Muscle of leg (tissue), 11 donors: ENCODE measurements around the gene KIAA1671. TPM values are rescaled to one million over a fixed set of nuclear protein-coding genes. Genes with fewer than 3 reads are reported as not detected.
"Not testable (repeated sequence)": the region's sequence is repeated elsewhere in the genome, so short reads cannot be mapped to it uniquely, and the experiment has no call there.

Source experiments
- DNase-seq: peaks from one replicate; pipeline ENCODE4 v3.0.0; 2013
- H3K27ac ChIP-seq: one replicate; pipeline ENCODE4 v1.5.1; 2013; ENCODE audit warnings: mild to moderate bottlenecking, low read length, control low read depth
- H3K27me3 ChIP-seq: one replicate; pipeline ENCODE4 v1.6.1; 2013; ENCODE audit warnings: low read length; ENCODE audit not compliant: control insufficient read depth, insufficient read depth
- H3K36me3 ChIP-seq: one replicate; pipeline ENCODE4 v1.6.1; 2013; ENCODE audit warnings: low read length; ENCODE audit not compliant: control insufficient read depth, insufficient read depth
- H3K4me1 ChIP-seq: one replicate; pipeline ENCODE4 v1.6.1; 2013; ENCODE audit warnings: low read length; ENCODE audit not compliant: control insufficient read depth, insufficient read depth
- H3K4me3 ChIP-seq: one replicate; pipeline ENCODE4 v1.5.1; 2013; ENCODE audit warnings: low read length, control low read depth
- H3K9me3 ChIP-seq: replicated peaks from 2 replicates; pipeline ENCODE4 v1.6.1; 2013; ENCODE audit warnings: low read depth, low read length; ENCODE audit not compliant: control insufficient read depth
- WGBS: methylation state at CpG from one replicate; pipeline ENCODE4 v1.1.5; 2013; ENCODE audit warnings: missing lambda C conversion rate; ENCODE audit not compliant: insufficient coverage; 5-methylcytosine and 5-hydroxymethylcytosine counted together
- polyA plus RNA-seq, 8 donors: library from polyadenylated mRNA; unstranded; fragments of 120-200 nt; gene quantifications; one replicate each; pipeline versions ENCODE4 v1.2.1 to v1.2.3, GENCODE V29; 2013; ENCODE audit warnings: inconsistent platforms in 1 of 8, low replicate concordance in 1 of 8; ENCODE audit not compliant: insufficient read length in 8 of 8, insufficient read depth in 1 of 8
- total RNA-seq: library from RNA; stranded (reverse); fragments of 120-200 nt; gene quantifications from one replicate; pipeline ENCODE4 v1.2.4, GENCODE V29; 2013

Gene KIAA1671
- total and polyA plus RNA-seq, 9 donors, result 10.8 to 34.5 (median 26.3) TPM

DNA sequence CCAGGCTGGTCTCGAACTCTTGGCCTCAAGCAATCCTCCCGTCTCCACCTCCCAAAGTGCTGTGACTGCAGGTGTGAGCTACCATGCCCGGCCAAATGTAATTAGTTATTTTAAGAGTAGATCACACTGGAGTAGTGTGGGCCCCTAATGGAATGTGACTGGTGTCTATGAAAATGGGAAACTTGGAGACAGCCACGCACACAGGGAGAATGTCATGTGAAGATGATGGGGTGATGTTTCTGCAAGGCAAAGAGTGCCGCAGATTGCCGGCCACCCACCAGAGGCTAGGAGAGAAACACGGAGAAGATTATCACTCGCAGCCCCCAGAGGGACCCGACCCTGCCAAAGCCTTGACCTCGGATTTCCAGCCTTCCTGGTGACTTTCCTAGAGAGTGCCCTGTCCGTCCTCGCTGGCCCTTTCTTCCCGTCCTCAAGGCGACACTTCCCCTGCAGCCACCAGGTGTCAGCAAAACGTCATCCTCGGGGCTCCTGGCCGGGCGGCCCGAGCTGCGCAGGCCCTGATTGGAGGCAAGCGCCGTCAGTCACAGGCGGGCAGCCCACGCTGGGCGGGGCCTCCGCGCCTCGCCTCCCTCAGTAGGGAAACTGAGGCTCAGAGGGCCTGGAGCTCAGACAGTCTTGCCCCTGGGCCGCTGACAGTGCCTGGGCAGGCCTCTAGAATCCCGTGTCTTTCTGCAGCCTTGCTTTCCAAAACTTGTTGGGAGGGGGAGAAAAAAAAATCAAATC lies 283.2 kb downstream of the KIAA1671 start:
- Histone ChIP-seq H3K27ac (no peak overlapping the region), H3K36me3 (no peaks in the 10 kb centered on the region), H3K27me3 (peaks cover 5% of the 10 kb centered on the region), H3K4me1 (peaks cover 3% of the 10 kb centered on the region), H3K4me3 (no peak overlapping the region), H3K9me3 (no peaks in the 10 kb centered on the region)
- DNase-seq, result peak; percentile 86
- 4% methylated on average over 25 of the region's 30 CpGs for WGBS

- H3K4me1 ChIP-seq, result peaks cover 3% of the 10 kb centered on the region
- no peak overlapping the region for H3K27ac ChIP-seq
- 89% methylated on average over 2 of the region's 6 CpGs for WGBS
- no peak for DNase-seq
- no peaks in the 10 kb centered on the region for H3K9me3 ChIP-seq
- H3K36me3 ChIP-seq, result no peaks in the 10 kb centered on the region
- no peak overlapping the region for H3K4me3 ChIP-seq
- peaks cover 5% of the 10 kb centered on the region for H3K27me3 ChIP-seq
Measured at GRCh38 chr22:25236417-25236816, 283.9 kb downstream of the KIAA1671 start.

DNA sequence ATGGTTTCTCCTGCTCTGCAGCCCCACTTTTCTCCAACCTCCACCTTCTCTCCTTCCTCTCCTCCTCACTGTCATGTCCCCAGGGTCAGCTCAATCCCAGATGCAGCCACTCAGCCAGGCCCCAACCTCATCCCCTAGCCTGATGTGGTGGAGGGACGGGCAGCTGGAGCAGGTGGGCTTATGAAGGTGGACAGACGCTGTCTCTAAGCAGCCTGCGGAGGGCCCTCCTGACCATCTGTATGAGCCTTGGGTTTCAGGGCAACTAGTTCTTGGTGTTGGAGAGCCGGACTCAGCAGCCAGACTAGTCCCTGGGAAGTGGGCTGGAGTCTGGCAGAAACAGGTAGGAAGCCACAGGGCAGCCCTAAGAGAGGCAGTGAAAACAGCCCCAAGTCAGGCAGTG lies 285.0 kb downstream of the KIAA1671 start:
- 80% methylated on average over 1 of the region's 4 CpGs for WGBS
- H3K4me3 ChIP-seq, result no peak overlapping the region
- peaks cover 5% of the 10 kb centered on the region for H3K27me3 ChIP-seq
- H3K9me3 ChIP-seq, result no peaks in the 10 kb centered on the region
- H3K4me1 ChIP-seq, result peaks cover 3% of the 10 kb centered on the region
- no peak overlapping the region for H3K27ac ChIP-seq
- no peaks in the 10 kb centered on the region for H3K36me3 ChIP-seq
- no peak for DNase-seq

DNA sequence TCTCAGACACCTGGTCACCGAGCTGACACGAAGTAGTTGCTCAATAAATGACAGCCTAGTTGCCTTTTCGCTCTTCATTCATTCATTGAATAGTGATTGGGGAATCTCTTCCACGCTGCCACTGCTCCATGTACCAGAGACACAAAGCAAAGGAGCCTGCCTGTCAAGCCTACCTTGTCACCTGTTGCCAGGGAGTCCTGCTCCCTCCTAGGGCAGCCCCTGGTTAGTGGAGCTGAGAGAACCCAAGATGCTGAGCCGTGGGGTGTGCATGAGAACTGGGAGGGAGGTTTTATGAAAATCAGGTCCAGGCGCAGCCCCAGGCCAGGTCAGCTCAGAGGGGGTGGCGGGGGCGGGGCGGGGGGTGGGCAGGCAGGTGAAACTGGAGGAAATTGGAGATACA lies 285.5 kb downstream of the KIAA1671 start:
- not testable (repeated sequence) for H3K27me3 ChIP-seq

More for the DNA sequence above, 285.5 kb downstream of the KIAA1671 start:
- not testable (repeated sequence) for H3K9me3 ChIP-seq, H3K27ac ChIP-seq, H3K4me1 ChIP-seq, H3K4me3 ChIP-seq, H3K36me3 ChIP-seq, DNase-seq
- WGBS, result no CpG with 5 or more reads among the region's 9 CpGs

Other genes with a start within 250 kb of the KIAA1671 start
- under 0.01 TPM for gene PIWIL3, start 178.0 kb upstream of the KIAA1671 start, total RNA-seq
- gene PIWIL3, start 178.0 kb upstream of the KIAA1671 start, polyA plus RNA-seq, result under 1 TPM in 2 of 8 donors, not detected in 6; 0.06 to 0.07 TPM
- 0.13 TPM for gene SGSM1, start 146.5 kb upstream of the KIAA1671 start, total RNA-seq
- gene SGSM1, start 146.5 kb upstream of the KIAA1671 start, polyA plus RNA-seq, result under 1 TPM; 0.08 to 0.76 (median 0.18) TPM
- not detected for gene LHFPL7, start 6.0 kb upstream of the KIAA1671 start, total RNA-seq
- not detected for gene LHFPL7, start 6.0 kb upstream of the KIAA1671 start, polyA plus RNA-seq
- 0.13 TPM for gene CRYBB3, start 247.1 kb downstream of the KIAA1671 start, total RNA-seq
- under 1 TPM in 5 of 8 donors, not detected in 3; 0.15 to 0.59 (median 0.37) TPM for gene CRYBB3, start 247.1 kb downstream of the KIAA1671 start, polyA plus RNA-seq